Measurements from ENCODE around the gene TBC1D2B. TPM values are rescaled to one million over a fixed set of nuclear protein-coding genes. Genes with fewer than 3 reads are reported as not detected.

TBC1D2B gene
- total and polyA plus RNA-seq, 2 of the 4 experiments (the other 2 are of a cell fraction), result 17.7 to 28.3 TPM

DNA sequence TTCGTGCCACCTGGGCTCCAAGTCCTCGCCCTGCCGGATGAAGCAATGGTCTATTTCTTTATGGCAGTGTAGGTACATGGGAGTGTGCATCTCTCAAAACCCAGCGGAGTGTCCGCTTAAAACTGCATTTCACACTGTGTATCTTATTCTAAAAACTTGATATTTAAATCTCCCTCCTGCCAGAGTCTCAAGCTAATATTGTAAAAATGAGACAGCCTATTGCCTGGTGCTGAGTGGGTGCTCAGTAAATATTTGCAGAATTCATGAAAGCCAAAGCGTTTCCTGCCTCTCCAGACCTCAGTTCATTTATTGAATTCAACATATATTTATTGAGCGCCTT lies 330 bp upstream of the TBC1D2B start:
- BruUV-seq (replicated peaks), result no TSS peak
- no peak overlapping the region; the same call in 1 of the 2 replicates for H2AK5ac ChIP-seq (ENCODE audit: low read depth, low read length)
- peak overlapping the region; percentile 71; the same call in 1 of the 2 replicates for H4K91ac ChIP-seq (ENCODE audit: insufficient read depth, low read depth, low read length)
- H3K36me3 ChIP-seq (ENCODE audit: control insufficient read depth, insufficient read depth, low read length), result peaks cover 2% of the 10 kb centered on the region
- intact Hi-C loops (cut with micrococcal nuclease), result no loop called here
- H2AK9ac ChIP-seq (replicated peaks; ENCODE audit: low read depth, low read length, poor library complexity), result peak overlapping the region; percentile 68
- dilution Hi-C loops (cut with HindIII; ENCODE audit: low sequenced_read_pairs, unreplicated experiment), result no loop called here
- H3K23ac ChIP-seq (ENCODE audit: low read depth, low read length), result peak overlapping the region; percentile 55; the same call in 1 of the 2 replicates
- POLR2A ChIA-PET (ENCODE audit: unreplicated experiment), result no interaction called here
- no peak for TF ChIP-seq SMC3 (IDR thresholded peaks at IDR 0.05; ENCODE audit: low read depth, low read length)
- no peak for TF ChIP-seq RFX5 (IDR thresholded peaks at IDR 0.05; ENCODE audit: low read depth, low read length)
- TF ChIP-seq CEBPB (IDR thresholded peaks at IDR 0.05; ENCODE audit: low read depth, low read length), result no peak
- TF ChIP-seq, protein P1, sequence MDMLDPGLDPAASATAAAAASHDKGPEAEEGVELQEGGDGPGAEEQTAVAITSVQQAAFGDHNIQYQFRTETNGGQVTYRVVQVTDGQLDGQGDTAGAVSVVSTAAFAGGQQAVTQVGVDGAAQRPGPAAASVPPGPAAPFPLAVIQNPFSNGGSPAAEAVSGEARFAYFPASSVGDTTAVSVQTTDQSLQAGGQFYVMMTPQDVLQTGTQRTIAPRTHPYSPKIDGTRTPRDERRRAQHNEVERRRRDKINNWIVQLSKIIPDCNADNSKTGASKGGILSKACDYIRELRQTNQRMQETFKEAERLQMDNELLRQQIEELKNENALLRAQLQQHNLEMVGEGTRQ (IDR thresholded peaks at IDR 0.05; ENCODE audit: low read depth, low read length), result no peak
- TF ChIP-seq MXI1 (IDR thresholded peaks at IDR 0.05; ENCODE audit: borderline replicate concordance, low read depth, low read length), result no peak
- TF ChIP-seq POLR2A (IDR thresholded peaks at IDR 0.05; ENCODE audit: low read depth, low read length), result no peak
- no peak for TF ChIP-seq RCOR1 (IDR thresholded peaks at IDR 0.05; ENCODE audit: insufficient replicate concordance, low read length)
- TF ChIP-seq, protein P2, sequence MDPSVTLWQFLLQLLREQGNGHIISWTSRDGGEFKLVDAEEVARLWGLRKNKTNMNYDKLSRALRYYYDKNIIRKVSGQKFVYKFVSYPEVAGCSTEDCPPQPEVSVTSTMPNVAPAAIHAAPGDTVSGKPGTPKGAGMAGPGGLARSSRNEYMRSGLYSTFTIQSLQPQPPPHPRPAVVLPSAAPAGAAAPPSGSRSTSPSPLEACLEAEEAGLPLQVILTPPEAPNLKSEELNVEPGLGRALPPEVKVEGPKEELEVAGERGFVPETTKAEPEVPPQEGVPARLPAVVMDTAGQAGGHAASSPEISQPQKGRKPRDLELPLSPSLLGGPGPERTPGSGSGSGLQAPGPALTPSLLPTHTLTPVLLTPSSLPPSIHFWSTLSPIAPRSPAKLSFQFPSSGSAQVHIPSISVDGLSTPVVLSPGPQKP (IDR thresholded peaks at IDR 0.05; ENCODE audit: borderline replicate concordance, low read depth, low read length), result no peak
- TF ChIP-seq FOS (IDR thresholded peaks at IDR 0.05; ENCODE audit: low read depth, low read length), result no peak
- no peak for TF ChIP-seq NFE2L2 (IDR thresholded peaks at IDR 0.05; ENCODE audit: low read depth, low read length)
- no peak for TF ChIP-seq CHD1 (IDR thresholded peaks at IDR 0.05; ENCODE audit: low read depth, low read length)
- TF ChIP-seq CTCF (conservative IDR thresholded peaks at IDR 0.05; ENCODE audit: low read depth, low read length), result no peak
- TF ChIP-seq MAZ (IDR thresholded peaks at IDR 0.05; ENCODE audit: borderline replicate concordance, low read depth, low read length), result no peak
- no peak for TF ChIP-seq BHLHE40 (IDR thresholded peaks at IDR 0.05; ENCODE audit: low read depth, low read length)
- no peak for TF ChIP-seq MAFK (IDR thresholded peaks at IDR 0.05; ENCODE audit: low read depth, low read length)
- TF ChIP-seq RAD21 (IDR thresholded peaks at IDR 0.05; ENCODE audit: low read length), result no peak
- peaks cover 13% of the 10 kb centered on the region for H3K4me1 ChIP-seq (ENCODE audit: control insufficient read depth, insufficient read depth, low read length)
- peak overlapping the region; percentile 73; the same call in 1 of the 2 replicates for H2BK20ac ChIP-seq (ENCODE audit: low read depth, low read length)
- H3K27me3 ChIP-seq (ENCODE audit: control insufficient read depth, insufficient read depth, low read length), result no peaks in the 10 kb centered on the region
- peak overlapping the region; percentile 30 to 91; a peak in 2 of 4 replicates for H4K8ac ChIP-seq (ENCODE audit: low read depth in 2 of 2, low read length in 2 of 2)
- ATAC-seq (ENCODE audit: low read depth), result peak; percentile 2
- peaks cover 10 to 27% of the 10 kb centered on the region in 2 experiments for H3K79me1 ChIP-seq (ENCODE audit: low read depth in 1 of 2, low read length in 2 of 2)
- H3K4me2 ChIP-seq (ENCODE audit: low read depth, low read length), result peak overlapping the region; percentile 100
- H3K56ac ChIP-seq (ENCODE audit: extremely low read depth, insufficient read depth, low read length), result no peak overlapping the region
- H3K4me3 ChIP-seq (ENCODE audit: insufficient read depth, low read depth, low read length), result peak overlapping the region; percentile 77
- peak overlapping the region; percentile 67; the same call in 1 of the 2 replicates for H4K5ac ChIP-seq (ENCODE audit: low read depth, low read length)
- peak overlapping the region; percentile 71 for H2BK5ac ChIP-seq (ENCODE audit: low read depth, low read length, poor library complexity, severe bottlenecking)
- H4K20me1 ChIP-seq (ENCODE audit: insufficient read depth, low read length), result peaks cover 6% of the 10 kb centered on the region; the same call in 1 of the 2 replicates
- H2AFZ ChIP-seq (replicated peaks; ENCODE audit: low read length, poor library complexity), result peak overlapping the region; percentile 95
- H3K18ac ChIP-seq (ENCODE audit: low read depth, low read length), result peak overlapping the region; percentile 75; the same call in 1 of the 2 replicates
- peak overlapping the region; percentile 75 for H3K27ac ChIP-seq (ENCODE audit: insufficient read depth, low read length)
- H3K14ac ChIP-seq (replicated peaks; ENCODE audit: low read depth, low read length), result 0 out of 2 replicates have a peak overlapping the region, but pooled peaks have one; percentile 58
- H3K9me1 ChIP-seq (ENCODE audit: insufficient read depth, low read length), result peaks cover 21% of the 10 kb centered on the region
- no peak overlapping the region for H2BK15ac ChIP-seq (ENCODE audit: low read depth, low read length)
- CTCF ChIA-PET, result no interaction called here
- WGBS, 2 experiments (ENCODE audit: extremely low coverage in 2 of 2, insufficient read length in 1 of 2), result no CpG with 5 or more reads among the region's 7 CpGs
- H3K4ac ChIP-seq (ENCODE audit: low read depth, low read length), result peak overlapping the region; percentile 79
- no peak for DNase-seq
- peak overlapping the region; percentile 77 for H2BK120ac ChIP-seq (ENCODE audit: low read depth, low read length)
- peak overlapping the region; percentile 61; the same call in 1 of the 2 replicates for H3K9ac ChIP-seq (ENCODE audit: low read depth, low read length)
- H3K9me3 ChIP-seq (ENCODE audit: control insufficient read depth, insufficient read depth, low read length), result no peaks in the 10 kb centered on the region
- in situ Hi-C loops (cut with MboI; ENCODE audit: low sequenced_read_pairs), result no loop called here

All from IMR-90 (cell line).